ENCODE data around the gene SLC25A14.
"Not testable (repeated sequence)": the region's sequence is repeated elsewhere in the genome, so short reads cannot be mapped to it uniquely, and the experiment has no call there.

Gene SLC25A14

GRCh38 chrX:130338869-130339268, 850 bp upstream of the SLC25A14 start:
- Mint-ChIP-seq H3K4me1 (peaks cover 25% of the 10 kb centered on the region), H3K27ac (peak overlapping the region; percentile 96), H3K4me3 (peak overlapping the region; percentile 99)
- H3K9me3 Mint-ChIP-seq, H3K27me3 Mint-ChIP-seq, ATAC-seq, H3K36me3 Mint-ChIP-seq: not testable (repeated sequence)

GRCh38 chrX:130340271-130340670, 552 bp downstream of the SLC25A14 start:
- no peaks in the 10 kb centered on the region for H3K27me3 Mint-ChIP-seq
- peak overlapping the region; percentile 96 for H3K27ac Mint-ChIP-seq
- H3K9me3 Mint-ChIP-seq, result no peaks in the 10 kb centered on the region
- peak overlapping the region; percentile 99 for H3K4me3 Mint-ChIP-seq
- no peaks in the 10 kb centered on the region for H3K36me3 Mint-ChIP-seq
- ATAC-seq, result no peak
- peaks cover 31% of the 10 kb centered on the region for H3K4me1 Mint-ChIP-seq

- no peak for ATAC-seq
- Mint-ChIP-seq H3K4me3 (no peak overlapping the region), H3K4me1 (peaks cover 31% of the 10 kb centered on the region), H3K9me3 (no peaks in the 10 kb centered on the region), H3K27me3 (no peaks in the 10 kb centered on the region), H3K36me3 (no peaks in the 10 kb centered on the region), H3K27ac (no peak overlapping the region)
These were observed 3.7 kb downstream of the SLC25A14 start for GRCh38 chrX:130343411-130343810.

- Mint-ChIP-seq H3K27ac (no peak overlapping the region), H3K4me3 (no peak overlapping the region), H3K36me3 (peaks cover 6% of the 10 kb centered on the region), H3K27me3 (no peaks in the 10 kb centered on the region), H3K9me3 (no peaks in the 10 kb centered on the region), H3K4me1 (peaks cover 6% of the 10 kb centered on the region)
- ATAC-seq, result no peak
These were observed 7.6 kb downstream of the SLC25A14 start for GRCh38 chrX:130347321-130347720.

GRCh38 chrX:130351567-130351966, 11.8 kb downstream of the SLC25A14 start:
- Mint-ChIP-seq H3K27me3 (no peaks in the 10 kb centered on the region), H3K4me1 (no peaks in the 10 kb centered on the region), H3K9me3 (no peaks in the 10 kb centered on the region), H3K4me3 (no peak overlapping the region), H3K27ac (no peak overlapping the region), H3K36me3 (peaks cover 23% of the 10 kb centered on the region)
- no peak for ATAC-seq

- not testable (repeated sequence) for H3K27ac Mint-ChIP-seq, H3K27me3 Mint-ChIP-seq, H3K9me3 Mint-ChIP-seq, H3K4me1 Mint-ChIP-seq, H3K4me3 Mint-ChIP-seq, ATAC-seq
- peaks cover 28% of the 10 kb centered on the region for H3K36me3 Mint-ChIP-seq
These were observed 12.3 kb downstream of the SLC25A14 start for GRCh38 chrX:130352050-130352449.

- no peak for ATAC-seq
- Mint-ChIP-seq H3K4me3 (no peak overlapping the region), H3K27ac (no peak overlapping the region), H3K27me3 (no peaks in the 10 kb centered on the region), H3K4me1 (no peaks in the 10 kb centered on the region), H3K36me3 (peaks cover 4% of the 10 kb centered on the region), H3K9me3 (no peaks in the 10 kb centered on the region)
These were observed 36.4 kb downstream of the SLC25A14 start for GRCh38 chrX:130376077-130376476.

- H3K9me3 Mint-ChIP-seq, result no peaks in the 10 kb centered on the region
- no peaks in the 10 kb centered on the region for H3K27me3 Mint-ChIP-seq
- H3K4me1 Mint-ChIP-seq, result no peaks in the 10 kb centered on the region
- ATAC-seq, result no peak
- no peaks in the 10 kb centered on the region for H3K36me3 Mint-ChIP-seq
- H3K4me3 Mint-ChIP-seq, result no peak overlapping the region
- no peak overlapping the region for H3K27ac Mint-ChIP-seq
These were observed 38.4 kb downstream of the SLC25A14 start for GRCh38 chrX:130378024-130378669.

GRCh38 chrX:130385520-130385919, 45.8 kb downstream of the SLC25A14 start, which contains the start of gene GPR119:
Gene GPR119, minus strand, starts transcription at chrX:130385674. Its CDS starts 227 bp downstream, at chrX:130385447.
- Mint-ChIP-seq H3K9me3 (no peaks in the 10 kb centered on the region), H3K36me3 (no peaks in the 10 kb centered on the region), H3K4me1 (no peaks in the 10 kb centered on the region), H3K4me3 (no peak within 1 kb of the TSS), H3K27me3 (no peaks in the 10 kb centered on the region), H3K27ac (no peak within 1 kb of the TSS)
- no peak for ATAC-seq

- Mint-ChIP-seq H3K4me1 (no peaks in the 10 kb centered on the region), H3K27me3 (no peaks in the 10 kb centered on the region), H3K27ac (no peak overlapping the region), H3K9me3 (no peaks in the 10 kb centered on the region), H3K4me3 (no peak overlapping the region), H3K36me3 (no peaks in the 10 kb centered on the region)
- no peak for ATAC-seq
These were observed 46.7 kb downstream of the SLC25A14 start for GRCh38 chrX:130386408-130386808.

- Mint-ChIP-seq H3K4me3 (no peak overlapping the region), H3K4me1 (no peaks in the 10 kb centered on the region), H3K27ac (no peak overlapping the region), H3K27me3 (peaks cover 9% of the 10 kb centered on the region), H3K9me3 (no peaks in the 10 kb centered on the region), H3K36me3 (no peaks in the 10 kb centered on the region)
- no peak for ATAC-seq
These were observed 53.8 kb downstream of the SLC25A14 start for GRCh38 chrX:130393451-130394074.

- H3K4me3 Mint-ChIP-seq, result no peak overlapping the region
- peaks cover 9% of the 10 kb centered on the region for H3K27me3 Mint-ChIP-seq
- ATAC-seq, result no peak
- no peaks in the 10 kb centered on the region for H3K9me3 Mint-ChIP-seq
- no peaks in the 10 kb centered on the region for H3K36me3 Mint-ChIP-seq
- H3K4me1 Mint-ChIP-seq, result no peaks in the 10 kb centered on the region
- no peak overlapping the region for H3K27ac Mint-ChIP-seq
These were observed 55.6 kb downstream of the SLC25A14 start for GRCh38 chrX:130395341-130395740.

- Mint-ChIP-seq H3K27me3 (peaks cover 4% of the 10 kb centered on the region), H3K4me1 (peaks cover 7% of the 10 kb centered on the region), H3K36me3 (peaks cover 9% of the 10 kb centered on the region), H3K9me3 (no peaks in the 10 kb centered on the region), H3K4me3 (peak within 1 kb of the TSS; percentile 91), H3K27ac (peak within 1 kb of the TSS; percentile 92)
- peak; percentile 91 for ATAC-seq
These were observed 61.9 kb downstream of the SLC25A14 start, which contains the start of gene RBMX2 for GRCh38 chrX:130401415-130402207. Gene RBMX2, plus strand, starts transcription at chrX:130401987. Its CDS starts 46 bp downstream, at chrX:130402033.

- Mint-ChIP-seq H3K4me1 (peaks cover 7% of the 10 kb centered on the region), H3K27me3 (no peaks in the 10 kb centered on the region), H3K4me3 (peak overlapping the region; percentile 91), H3K36me3 (peaks cover 9% of the 10 kb centered on the region), H3K9me3 (no peaks in the 10 kb centered on the region), H3K27ac (peak overlapping the region; percentile 92)
- ATAC-seq, result no peak
These were observed 62.5 kb downstream of the SLC25A14 start for GRCh38 chrX:130402208-130402684.

- Mint-ChIP-seq H3K4me1 (no peaks in the 10 kb centered on the region), H3K27me3 (no peaks in the 10 kb centered on the region), H3K36me3 (peaks cover 35% of the 10 kb centered on the region), H3K27ac (no peak overlapping the region), H3K9me3 (no peaks in the 10 kb centered on the region), H3K4me3 (no peak overlapping the region)
- ATAC-seq, result no peak
These were observed 73.7 kb downstream of the SLC25A14 start for GRCh38 chrX:130413415-130413814.
